Measurements from ENCODE around the gene MS4A14.
"Not testable (repeated sequence)": the region's sequence is repeated elsewhere in the genome, so short reads cannot be mapped to it uniquely, and the experiment has no call there.

Gene MS4A14

DNA sequence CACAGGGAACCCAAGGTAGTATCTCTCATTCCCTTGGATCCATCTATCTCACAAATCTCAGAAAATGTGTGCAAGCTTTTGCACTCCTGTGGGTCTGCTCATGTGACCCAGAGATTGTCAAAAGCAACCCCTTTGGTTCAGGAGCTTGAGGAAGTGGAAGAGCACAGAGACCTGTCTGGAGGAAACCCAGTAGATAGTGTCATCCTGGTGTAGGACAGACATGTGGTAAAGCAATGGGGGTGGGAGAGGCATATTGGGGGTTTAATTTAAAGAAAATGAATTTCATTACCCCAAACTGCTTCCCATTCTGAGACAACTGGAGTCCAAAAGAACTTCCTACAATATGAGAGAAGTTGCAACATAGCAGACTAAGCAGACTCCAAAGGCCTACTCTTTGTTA lies 5.8 kb upstream of the MS4A14 start:
- no peak for DNase-seq (ENCODE audit: low read depth)

- no peak for DNase-seq (ENCODE audit: low read depth)
Measured at GRCh38 chr11:60392361-60392760, 3.9 kb upstream of the MS4A14 start.

GRCh38 chr11:60393016-60393415 lies 3.2 kb upstream of the MS4A14 start:
- DNase-seq (ENCODE audit: low read depth) = no peak

- DNase-seq (ENCODE audit: low read depth) = no peak
Measured at GRCh38 chr11:60394666-60395380, 1.4 kb upstream of the MS4A14 start.

- no peak for DNase-seq (ENCODE audit: low read depth)
Measured at GRCh38 chr11:60396799-60397198, 540 bp downstream of the MS4A14 start.

- no peak for DNase-seq (ENCODE audit: low read depth)
Measured at GRCh38 chr11:60420015-60420414, 23.8 kb downstream of the MS4A14 start.

GRCh38 chr11:60422609-60423008 lies 26.4 kb downstream of the MS4A14 start:
- no peak for DNase-seq (ENCODE audit: low read depth)

DNA sequence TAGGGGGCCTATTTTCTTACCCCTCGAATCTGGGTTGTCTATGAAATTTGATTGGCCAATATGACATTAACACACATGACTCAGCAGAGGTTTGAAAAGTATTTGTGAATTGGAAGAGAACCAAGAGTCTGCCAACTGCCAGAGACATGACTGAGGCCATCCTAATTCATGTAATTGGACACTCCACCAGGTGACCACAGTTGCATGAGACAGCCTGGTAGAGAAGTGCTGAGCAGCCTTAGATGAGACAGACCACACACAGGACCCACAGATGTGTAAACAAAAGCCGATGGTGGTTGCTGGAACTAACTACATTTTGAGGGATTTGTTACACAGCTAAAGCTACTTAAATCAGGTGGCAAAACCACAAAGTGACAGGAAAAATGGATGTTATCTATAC lies 32.3 kb downstream of the MS4A14 start:
- DNase-seq (ENCODE audit: low read depth) = no peak

DNA sequence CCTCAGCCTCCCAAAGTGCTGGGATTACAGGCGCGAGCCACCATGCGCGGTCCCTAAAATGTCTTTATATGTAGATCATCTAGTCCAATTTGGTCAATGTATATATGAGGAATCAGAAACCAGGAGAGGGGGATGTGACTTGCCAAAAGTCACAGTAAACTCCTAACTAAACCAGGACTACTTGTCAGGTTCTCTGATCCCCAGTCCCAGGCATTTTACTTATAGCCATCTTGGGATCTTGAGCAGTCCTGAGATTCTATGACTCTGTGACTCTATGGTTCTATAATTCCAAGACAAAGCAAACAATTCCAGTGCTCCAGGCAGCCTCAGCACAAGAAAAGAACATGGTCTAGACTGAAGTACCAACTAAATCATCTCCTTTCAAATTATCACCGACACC lies 33.0 kb downstream of the MS4A14 start, which contains the start of gene MS4A5:
Gene MS4A5 (plus strand): TSS at position 301 of the 400 bp plus-strand sequence. CDS start 103 bp downstream, outside the sequence.
- DNase-seq (ENCODE audit: low read depth) = no peak

- DNase-seq (ENCODE audit: low read depth) = no peak
Measured at GRCh38 chr11:60431251-60431650, 35.0 kb downstream of the MS4A14 start.

DNA sequence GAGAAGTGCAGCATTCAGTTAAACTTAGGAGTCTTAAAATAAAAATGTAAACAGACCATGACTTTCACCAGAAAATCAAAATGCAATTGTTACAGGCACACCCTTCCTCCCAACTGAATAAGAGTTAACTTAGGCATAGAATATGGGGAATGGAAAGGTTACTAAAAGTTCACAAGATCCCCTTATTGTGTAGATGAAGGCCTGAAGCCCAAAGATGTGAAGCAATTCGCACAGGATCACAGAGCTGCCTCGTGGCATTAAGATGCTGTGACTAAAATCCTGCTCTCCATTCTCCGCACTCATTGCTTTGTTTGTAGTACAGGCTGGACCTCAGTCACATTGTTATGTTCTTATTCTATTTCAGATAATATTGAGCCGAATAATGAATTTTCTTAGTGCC lies 37.1 kb downstream of the MS4A14 start:
- no peak for DNase-seq (ENCODE audit: low read depth)

- DNase-seq (ENCODE audit: low read depth) = no peak
Measured at GRCh38 chr11:60447070-60447469, 50.8 kb downstream of the MS4A14 start.

DNA sequence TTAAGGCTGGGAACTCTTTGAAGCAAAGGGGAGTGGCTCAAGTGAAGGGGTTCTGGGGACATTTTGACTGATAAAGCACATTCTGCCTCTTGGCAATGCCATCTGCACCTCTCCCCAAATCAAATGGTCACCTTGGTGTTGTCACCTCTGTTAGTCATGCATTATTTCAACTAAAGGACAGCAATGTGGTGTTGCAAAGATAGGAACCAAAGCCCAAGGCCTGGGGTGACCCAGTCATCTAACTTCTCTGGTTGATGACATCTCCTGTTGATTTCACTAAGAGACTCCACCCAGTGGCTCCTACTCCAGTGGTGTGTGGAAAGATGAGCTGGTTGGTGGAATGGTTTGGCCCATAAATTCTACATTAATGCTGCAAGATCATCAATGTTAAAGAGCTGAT lies 51.6 kb downstream of the MS4A14 start:
- DNase-seq (ENCODE audit: low read depth) = no peak

- DNase-seq (ENCODE audit: low read depth) = not testable (repeated sequence)
Measured at GRCh38 chr11:60451185-60451584, 54.9 kb downstream of the MS4A14 start.

DNA sequence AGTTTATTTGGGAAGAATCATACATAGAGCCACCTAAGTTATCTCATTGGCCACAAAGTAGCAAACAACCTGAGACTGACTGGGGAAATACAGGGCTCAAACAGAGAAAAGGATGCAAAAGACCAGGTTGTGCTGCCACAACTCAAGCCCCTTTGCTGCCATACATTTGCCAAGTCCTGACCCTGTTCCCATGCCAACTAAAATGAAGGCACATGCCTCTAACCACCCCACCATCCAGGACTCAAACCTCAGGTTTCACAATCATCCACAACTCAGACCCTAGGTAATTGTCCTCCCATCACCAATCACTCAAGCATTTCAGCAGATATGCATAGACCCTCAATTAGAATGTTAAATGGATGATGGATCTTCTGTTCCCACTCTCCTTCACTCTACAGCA lies 58.0 kb downstream of the MS4A14 start:
- DNase-seq (ENCODE audit: low read depth) = no peak

GRCh38 chr11:60455531-60456042 lies 59.3 kb downstream of the MS4A14 start, which contains the start of gene MS4A1:
Gene MS4A1, plus strand, starts transcription at chr11:60455847. Its CDS starts 6,528 bp downstream, at chr11:60462375.
- DNase-seq (ENCODE audit: low read depth) = no peak

DNA sequence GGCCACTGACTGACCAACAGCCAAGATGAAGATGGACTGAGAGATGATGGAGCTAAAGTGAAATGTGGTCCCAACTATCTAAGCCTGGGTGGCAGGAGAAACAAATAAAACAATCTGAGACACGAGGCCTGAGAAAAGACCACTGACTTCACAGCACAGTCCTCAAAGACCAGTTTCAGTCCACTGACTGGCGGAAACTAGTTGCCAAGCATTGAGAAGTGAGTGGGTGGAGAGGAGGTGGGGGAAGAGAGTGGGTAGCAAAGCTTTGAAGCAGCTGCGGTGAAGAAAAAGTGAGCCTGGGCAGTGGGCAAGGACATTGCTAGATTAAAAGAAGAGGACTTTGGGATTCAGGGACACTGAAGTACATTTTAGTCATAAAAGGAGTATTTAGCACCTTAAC lies 61.3 kb downstream of the MS4A14 start:
- DNase-seq (ENCODE audit: low read depth) = no peak

DNA sequence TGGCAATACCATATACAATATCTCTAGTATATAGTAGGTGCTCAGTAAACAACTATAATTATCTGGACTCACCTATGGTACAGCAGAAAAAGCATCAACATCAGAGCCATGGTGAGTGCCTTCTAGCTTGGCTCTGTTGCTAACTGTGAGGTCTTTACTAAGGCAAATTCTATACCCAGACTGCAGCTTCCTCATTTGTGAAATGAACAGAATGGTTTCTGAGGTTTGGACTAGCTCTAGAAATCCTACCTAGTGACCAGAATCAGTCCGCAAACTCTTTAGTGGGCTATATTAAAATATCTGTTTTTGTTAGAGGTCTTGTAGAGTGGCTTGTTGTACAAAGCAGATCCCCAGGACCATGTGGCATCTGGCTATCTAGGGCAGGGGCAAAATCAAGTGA lies 63.1 kb downstream of the MS4A14 start:
- DNase-seq (ENCODE audit: low read depth) = no peak
